Measurements from ENCODE around the gene RP2. TPM values are rescaled to one million over a fixed set of nuclear protein-coding genes. Genes with fewer than 3 reads are reported as not detected.

RP2 gene
- total RNA-seq, 1 donor from 2014 or later = 10.7 TPM

DNA sequence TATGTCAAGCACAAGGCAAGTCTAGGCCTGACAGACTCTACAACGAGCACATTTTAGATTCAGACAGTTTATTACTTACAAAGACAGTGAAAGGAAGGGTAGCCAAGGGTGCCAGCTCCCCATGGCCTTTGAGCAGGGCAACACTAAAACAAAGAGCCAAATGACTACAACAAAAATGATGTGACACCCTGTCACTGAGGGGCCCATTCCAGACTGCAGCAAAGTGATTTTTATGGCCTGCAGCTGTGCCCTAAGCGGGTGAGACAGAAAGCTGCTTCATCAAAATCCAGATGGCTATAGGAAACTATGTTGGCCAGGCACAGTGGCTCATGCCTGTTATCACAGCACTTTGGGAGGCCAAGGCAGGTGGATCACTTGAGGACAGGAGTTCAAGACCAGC is 13.4 kb upstream of the RP2 start:
- Mint-ChIP-seq H3K4me1 (ENCODE audit: low read depth, unreplicated experiment) (no peaks in the 10 kb centered on the region), H3K27me3 (ENCODE audit: unreplicated experiment) (no peaks in the 10 kb centered on the region)

GRCh38 chrX:46831765-46832327 is 5.0 kb upstream of the RP2 start:
- DNase-seq = no peak
- no peaks in the 10 kb centered on the region for H3K4me1 Mint-ChIP-seq (ENCODE audit: low read depth, unreplicated experiment)
- no peak for TF ChIP-seq CTCF (IDR thresholded peaks at IDR 0.05; ENCODE audit: partially characterized antibody, unreplicated experiment)
- no peak overlapping the region for H3K4me3 Mint-ChIP-seq (ENCODE audit: unreplicated experiment)
- no peaks in the 10 kb centered on the region for H3K9me3 Mint-ChIP-seq (ENCODE audit: unreplicated experiment)
- peaks cover 3% of the 10 kb centered on the region for H3K27me3 Mint-ChIP-seq (ENCODE audit: unreplicated experiment)
- H3K36me3 Mint-ChIP-seq (ENCODE audit: unreplicated experiment) = no peaks in the 10 kb centered on the region
- no peak overlapping the region for H3K27ac Mint-ChIP-seq (ENCODE audit: unreplicated experiment)

More for the DNA sequence above, 13.4 kb upstream of the RP2 start:
- Mint-ChIP-seq H3K4me3 (ENCODE audit: unreplicated experiment) (no peak overlapping the region), H3K27ac (ENCODE audit: unreplicated experiment) (no peak overlapping the region), H3K36me3 (ENCODE audit: unreplicated experiment) (no peaks in the 10 kb centered on the region), H3K9me3 (ENCODE audit: unreplicated experiment) (no peaks in the 10 kb centered on the region)
- no peak for TF ChIP-seq CTCF (IDR thresholded peaks at IDR 0.05; ENCODE audit: partially characterized antibody, unreplicated experiment)
- no peak for DNase-seq

DNA sequence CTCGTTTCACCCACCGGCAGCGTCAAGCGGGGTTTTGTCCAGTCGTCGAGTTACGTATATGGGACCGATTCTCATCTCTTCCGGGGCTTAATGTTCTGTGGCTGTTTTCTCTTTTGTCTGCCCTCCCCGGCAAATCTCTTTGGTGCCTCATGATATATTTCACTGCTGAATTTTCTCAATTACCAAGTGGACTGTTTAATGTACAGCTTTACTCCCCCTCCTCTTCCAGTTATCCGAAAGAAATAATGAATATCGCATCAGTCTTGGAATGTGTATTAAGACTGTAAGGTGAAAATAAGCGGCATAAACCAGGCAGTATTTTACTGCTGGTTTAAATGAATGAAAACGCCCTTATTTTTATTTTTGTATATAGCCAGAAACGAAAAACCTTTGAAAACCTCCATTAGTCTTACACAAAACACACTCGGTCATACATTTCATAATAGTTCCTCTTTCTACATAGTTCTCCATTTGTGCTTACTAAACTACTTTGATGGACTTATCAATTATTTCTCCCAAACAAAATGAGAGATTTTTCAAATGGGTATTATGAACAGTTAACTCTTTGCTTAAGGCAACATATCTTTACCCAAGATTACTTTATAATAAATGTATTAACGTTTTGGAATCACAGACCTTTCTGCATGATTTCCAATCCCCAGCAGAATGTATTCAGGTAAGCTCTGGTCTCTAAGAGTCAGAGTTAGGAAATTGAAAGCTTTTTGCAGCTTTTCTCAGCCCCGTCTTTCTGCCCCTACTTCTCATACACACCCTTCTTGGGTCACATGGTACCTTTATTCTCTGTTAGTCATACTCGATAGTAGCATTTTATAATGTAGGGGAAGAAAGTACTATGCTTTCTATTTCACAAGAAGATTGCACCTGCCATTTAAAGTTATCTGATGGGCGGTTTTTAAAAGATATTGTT is 979 bp downstream of the RP2 start:
- Mint-ChIP-seq H3K4me1 (ENCODE audit: low read depth, unreplicated experiment) (no peaks in the 10 kb centered on the region), H3K36me3 (ENCODE audit: unreplicated experiment) (no peaks in the 10 kb centered on the region), H3K27ac (ENCODE audit: unreplicated experiment) (peak overlapping the region; percentile 94), H3K4me3 (ENCODE audit: unreplicated experiment) (peak overlapping the region; percentile 96), H3K27me3 (ENCODE audit: unreplicated experiment) (peaks cover 7% of the 10 kb centered on the region), H3K9me3 (ENCODE audit: unreplicated experiment) (no peaks in the 10 kb centered on the region)
- DNase-seq = no peak
- no peak for TF ChIP-seq CTCF (IDR thresholded peaks at IDR 0.05; ENCODE audit: partially characterized antibody, unreplicated experiment)

DNA sequence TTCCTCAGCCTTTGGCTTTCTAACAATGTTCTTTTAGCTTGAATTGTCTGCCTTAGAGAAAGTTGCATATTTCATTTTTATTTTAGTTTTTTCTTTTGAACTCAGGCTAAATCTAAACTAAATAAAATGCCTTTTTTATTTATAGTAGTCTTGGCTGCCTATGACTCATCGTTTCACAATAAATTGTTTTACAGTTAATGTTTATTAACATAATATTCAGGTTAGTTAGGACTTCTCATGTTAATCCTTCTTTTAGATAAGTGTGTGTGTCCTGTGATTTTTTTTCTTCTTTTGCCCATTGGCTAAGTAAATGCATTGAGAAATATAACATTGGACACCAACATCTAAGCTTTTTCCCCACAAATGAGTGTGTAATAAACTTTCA is 1.6 kb downstream of the RP2 start:
- Mint-ChIP-seq H3K9me3 (ENCODE audit: unreplicated experiment) (no peaks in the 10 kb centered on the region), H3K27ac (ENCODE audit: unreplicated experiment) (no peak overlapping the region), H3K27me3 (ENCODE audit: unreplicated experiment) (peaks cover 7% of the 10 kb centered on the region), H3K4me3 (ENCODE audit: unreplicated experiment) (peak overlapping the region; percentile 96), H3K36me3 (ENCODE audit: unreplicated experiment) (no peaks in the 10 kb centered on the region), H3K4me1 (ENCODE audit: low read depth, unreplicated experiment) (no peaks in the 10 kb centered on the region)
- DNase-seq = no peak
- no peak for TF ChIP-seq CTCF (IDR thresholded peaks at IDR 0.05; ENCODE audit: partially characterized antibody, unreplicated experiment)

DNA sequence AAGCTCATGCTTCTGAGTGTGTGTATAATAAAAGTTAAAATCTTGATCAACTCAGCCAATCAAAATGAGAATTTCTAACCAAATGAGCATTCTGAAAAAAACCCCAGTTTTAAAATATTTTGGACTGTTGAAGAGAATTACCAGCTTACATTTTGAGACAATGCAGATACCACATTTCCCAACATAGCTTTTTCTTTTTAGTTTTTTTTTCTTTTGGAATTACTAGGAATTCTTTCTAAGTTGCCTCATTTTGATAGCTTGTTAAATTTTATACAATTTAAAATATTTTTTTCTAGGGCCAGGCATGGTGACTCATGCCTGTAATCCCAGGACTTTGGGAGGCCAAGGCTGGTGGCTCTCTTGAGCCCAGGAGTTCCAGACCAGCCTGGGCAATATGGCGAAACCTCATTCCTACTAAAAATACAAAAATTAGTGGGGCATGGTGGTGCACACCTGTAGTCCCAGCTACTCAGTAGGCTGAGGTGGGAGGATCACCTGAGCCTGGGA is 2.2 kb downstream of the RP2 start:
- no peaks in the 10 kb centered on the region for H3K4me1 Mint-ChIP-seq (ENCODE audit: low read depth, unreplicated experiment)

More for the DNA sequence above, 2.2 kb downstream of the RP2 start:
- Mint-ChIP-seq H3K36me3 (ENCODE audit: unreplicated experiment) (no peaks in the 10 kb centered on the region), H3K27me3 (ENCODE audit: unreplicated experiment) (peaks cover 7% of the 10 kb centered on the region), H3K9me3 (ENCODE audit: unreplicated experiment) (no peaks in the 10 kb centered on the region), H3K27ac (ENCODE audit: unreplicated experiment) (no peak overlapping the region), H3K4me3 (ENCODE audit: unreplicated experiment) (no peak overlapping the region)
- no peak for DNase-seq
- no peak for TF ChIP-seq CTCF (IDR thresholded peaks at IDR 0.05; ENCODE audit: partially characterized antibody, unreplicated experiment)

Measured in glutamatergic neuron (in vitro differentiated cells).